GM19395 (cell line): ENCODE results near the gene PRRT1.

Experiments
- ATAC-seq: cut with Tn5 transposase; IDR thresholded peaks from one replicate; pipeline ENCODE4 v1.9.1; 2021; ENCODE audit warnings: mild to moderate bottlenecking, moderate library complexity; ENCODE audit not compliant: unreplicated experiment

The PRRT1 gene

GRCh38 chr6:32175711-32176475, 24.2 kb upstream of the PRRT1 start, which contains the start of gene AGPAT1:
Gene AGPAT1 (minus strand): TSS chr6:32176084. CDS start chr6:32171496, 4,588 bp downstream.
- peak; percentile 40 for ATAC-seq

GRCh38 chr6:32175322-32175710, 23.6 kb upstream of the PRRT1 start:
- no peak for ATAC-seq

GRCh38 chr6:32174416-32174815, 22.7 kb upstream of the PRRT1 start:
- no peak for ATAC-seq

- ATAC-seq, result no peak
Measured at GRCh38 chr6:32173051-32173727, 21.4 kb upstream of the PRRT1 start.

- no peak for ATAC-seq
Measured at GRCh38 chr6:32171234-32171633, 19.5 kb upstream of the PRRT1 start.

GRCh38 chr6:32170294-32170693, 18.6 kb upstream of the PRRT1 start:
- no peak for ATAC-seq

GRCh38 chr6:32168807-32169591, 17.3 kb upstream of the PRRT1 start:
- no peak for ATAC-seq

- ATAC-seq, result no peak
Measured at GRCh38 chr6:32168350-32168749, 16.6 kb upstream of the PRRT1 start.

- ATAC-seq, result no peak
Measured at GRCh38 chr6:32167761-32168262, 16.1 kb upstream of the PRRT1 start.

GRCh38 chr6:32167154-32167760, 15.5 kb upstream of the PRRT1 start:
- ATAC-seq, result no peak

- ATAC-seq, result no peak
Measured at GRCh38 chr6:32166411-32167061, 14.8 kb upstream of the PRRT1 start.

GRCh38 chr6:32164295-32164694, 12.6 kb upstream of the PRRT1 start, which contains the start of gene EGFL8:
Gene EGFL8 (plus strand): TSS chr6:32164595. CDS start chr6:32166166, 1,571 bp downstream.
- ATAC-seq, result no peak

- ATAC-seq, result no peak
Measured at GRCh38 chr6:32163559-32164258, 12.0 kb upstream of the PRRT1 start.

- ATAC-seq, result no peak
Measured at GRCh38 chr6:32158052-32158451, 6.3 kb upstream of the PRRT1 start.

GRCh38 chr6:32156891-32157290, 5.2 kb upstream of the PRRT1 start:
- no peak for ATAC-seq

- ATAC-seq, result no peak
Measured at GRCh38 chr6:32154514-32155161, 2.9 kb upstream of the PRRT1 start.

GRCh38 chr6:32153564-32154513, 2.1 kb upstream of the PRRT1 start, which contains the start of gene PPT2:
Gene PPT2 (plus strand): TSS chr6:32154141. CDS start chr6:32154595, 454 bp downstream.
- ATAC-seq, result no peak
